SW480 (cell line): ENCODE data around the gene CFD.
"Not testable (repeated sequence)": the region's sequence is repeated elsewhere in the genome, so short reads cannot be mapped to it uniquely, and the experiment has no call there.

Experiments used
- DNase-seq: peaks from one replicate; pipeline ENCODE4 v3.0.0-alpha.2; 2016; ENCODE audit warnings: low spot score

The CFD gene

GRCh38 chr19:871446-872265 lies 12.2 kb downstream of the CFD start:
- DNase-seq, result no peak

DNA sequence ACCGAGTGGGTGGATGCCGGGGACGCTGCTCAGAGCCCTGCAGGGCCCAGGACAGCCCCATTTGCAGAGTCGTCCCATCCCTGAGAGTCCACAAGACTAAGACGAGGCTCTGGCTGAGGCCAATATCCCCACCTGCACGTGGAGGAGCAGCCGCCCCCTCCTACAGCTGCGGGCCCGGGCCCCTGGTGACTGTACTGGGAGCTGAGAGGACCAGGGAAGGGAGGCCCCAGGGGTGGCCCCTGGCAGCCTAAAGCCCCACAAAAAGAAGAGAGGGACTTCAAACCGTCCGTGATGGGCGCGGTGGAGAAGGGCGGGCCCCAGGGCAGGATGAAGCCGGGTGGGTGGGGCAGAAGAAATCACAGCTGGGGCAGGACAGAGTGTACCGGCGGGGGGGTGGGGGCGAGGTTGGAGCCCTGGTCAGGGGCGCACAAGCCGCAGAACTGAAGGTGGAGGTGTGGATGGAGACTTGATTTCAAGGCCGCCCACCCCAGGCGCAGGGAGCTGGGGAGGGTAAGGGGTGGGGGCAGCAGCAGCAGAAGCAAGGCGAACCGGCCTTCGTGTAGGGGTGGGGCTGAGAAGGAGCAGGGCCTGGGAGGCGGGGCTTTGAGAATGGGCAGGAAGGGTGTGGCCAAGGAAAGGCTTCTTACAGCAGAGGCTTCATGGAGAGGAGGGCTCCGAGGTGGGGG lies 12.9 kb downstream of the CFD start:
- DNase-seq, result peak; percentile 64

- peak; percentile 58 for DNase-seq
These were observed 13.6 kb downstream of the CFD start for GRCh38 chr19:873084-873483.

DNA sequence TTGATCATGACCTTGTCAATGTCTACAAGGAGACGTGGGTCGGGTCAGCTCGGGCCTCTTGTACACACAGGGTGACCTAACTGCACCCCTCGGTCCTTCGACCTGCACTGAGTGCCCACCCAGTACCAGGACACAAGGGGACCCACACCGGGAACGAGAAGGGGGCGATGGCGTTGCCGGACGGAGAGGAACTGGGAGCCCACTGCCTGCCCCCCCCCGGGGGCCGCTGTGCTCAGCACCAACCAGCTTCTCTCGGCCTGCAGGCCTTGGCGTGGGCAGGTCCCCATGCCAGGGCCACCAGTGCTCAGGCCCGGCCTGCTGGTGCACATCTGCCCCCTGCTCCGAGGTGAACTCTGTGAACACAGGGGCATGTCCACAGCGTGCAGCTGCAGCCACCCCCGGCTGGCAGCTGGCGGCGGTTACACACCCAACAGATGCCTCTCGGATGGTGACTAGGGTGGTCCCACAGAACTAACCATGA lies 14.1 kb downstream of the CFD start:
- no peak for DNase-seq

DNA sequence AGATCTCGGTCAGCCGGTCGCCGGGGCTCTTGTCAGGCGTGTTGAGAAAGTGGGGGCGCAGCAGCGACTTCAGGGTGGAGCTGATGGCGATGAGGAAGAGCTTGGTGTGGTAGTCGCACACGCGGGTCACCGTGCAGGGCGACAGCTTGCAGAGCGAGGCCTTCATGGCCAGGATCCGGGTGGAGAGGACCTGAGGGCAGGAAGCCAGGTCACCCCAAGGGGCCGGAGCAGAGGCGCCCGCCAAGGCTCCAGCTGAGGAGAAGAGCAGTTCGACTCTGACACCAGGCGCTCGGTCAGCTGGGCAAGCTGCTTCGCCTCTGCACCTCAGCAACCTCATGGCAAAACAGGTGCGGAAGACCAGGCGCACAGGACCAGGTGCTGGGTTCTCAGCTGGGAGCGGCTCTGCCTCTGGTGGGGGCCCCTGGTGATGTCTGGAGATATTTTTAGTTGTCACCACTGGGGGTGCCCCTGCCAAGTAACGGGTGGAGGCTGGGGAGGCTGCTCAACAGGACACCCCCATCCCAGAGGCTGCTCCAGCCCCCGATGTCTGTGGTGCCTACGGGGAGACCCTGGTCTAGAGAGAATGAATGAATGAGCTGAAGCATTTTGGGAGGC lies 15.9 kb downstream of the CFD start:
- no peak for DNase-seq

DNA sequence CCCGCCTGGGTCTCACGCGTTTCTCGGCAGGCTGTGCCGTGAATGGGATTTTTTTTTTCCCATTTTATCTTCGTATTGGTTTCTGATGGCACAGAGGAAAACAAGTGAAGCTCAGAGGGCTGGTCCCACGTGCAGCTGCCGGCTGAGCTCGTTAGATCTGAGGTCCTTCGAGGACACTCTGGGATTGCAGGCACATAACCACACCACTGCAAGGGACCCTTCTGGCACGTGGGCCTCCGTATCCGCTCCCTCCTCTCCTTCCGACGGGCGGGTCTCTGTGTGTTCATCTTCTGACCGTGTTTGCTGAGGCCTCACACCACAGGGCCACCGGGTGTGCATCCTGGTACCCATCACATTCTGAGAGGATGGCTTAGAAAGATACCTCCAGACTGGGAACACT lies 16.6 kb downstream of the CFD start:
- no peak for DNase-seq

DNA sequence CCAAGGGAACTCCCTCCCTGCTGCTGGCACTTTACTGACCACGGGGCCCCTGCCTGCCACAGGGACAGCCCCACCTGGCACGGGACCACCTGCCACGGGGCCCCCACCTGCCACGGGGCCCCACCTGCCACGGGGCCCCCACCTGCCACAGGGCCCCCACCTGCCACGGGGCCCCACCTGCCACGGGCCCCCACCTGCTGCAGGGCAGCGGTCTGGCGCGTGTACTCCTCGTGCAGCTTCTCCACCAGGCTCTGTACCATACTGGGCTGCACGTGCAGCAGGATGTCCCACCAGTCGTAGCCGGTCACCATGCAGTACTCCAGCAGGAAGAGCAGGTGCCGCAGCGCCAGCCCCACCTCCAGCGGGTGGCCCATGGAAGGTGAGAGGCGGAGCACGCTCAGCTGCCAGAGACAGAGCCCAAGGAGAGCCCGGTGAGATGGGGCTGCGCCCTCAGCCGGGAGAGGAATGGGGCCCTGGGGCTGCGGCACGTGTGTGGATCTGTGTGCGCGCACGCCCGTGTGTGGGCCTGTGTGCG lies 17.4 kb downstream of the CFD start:
- no peak for DNase-seq

GRCh38 chr19:877992-878660 lies 18.7 kb downstream of the CFD start:
- DNase-seq, result not testable (repeated sequence)

DNA sequence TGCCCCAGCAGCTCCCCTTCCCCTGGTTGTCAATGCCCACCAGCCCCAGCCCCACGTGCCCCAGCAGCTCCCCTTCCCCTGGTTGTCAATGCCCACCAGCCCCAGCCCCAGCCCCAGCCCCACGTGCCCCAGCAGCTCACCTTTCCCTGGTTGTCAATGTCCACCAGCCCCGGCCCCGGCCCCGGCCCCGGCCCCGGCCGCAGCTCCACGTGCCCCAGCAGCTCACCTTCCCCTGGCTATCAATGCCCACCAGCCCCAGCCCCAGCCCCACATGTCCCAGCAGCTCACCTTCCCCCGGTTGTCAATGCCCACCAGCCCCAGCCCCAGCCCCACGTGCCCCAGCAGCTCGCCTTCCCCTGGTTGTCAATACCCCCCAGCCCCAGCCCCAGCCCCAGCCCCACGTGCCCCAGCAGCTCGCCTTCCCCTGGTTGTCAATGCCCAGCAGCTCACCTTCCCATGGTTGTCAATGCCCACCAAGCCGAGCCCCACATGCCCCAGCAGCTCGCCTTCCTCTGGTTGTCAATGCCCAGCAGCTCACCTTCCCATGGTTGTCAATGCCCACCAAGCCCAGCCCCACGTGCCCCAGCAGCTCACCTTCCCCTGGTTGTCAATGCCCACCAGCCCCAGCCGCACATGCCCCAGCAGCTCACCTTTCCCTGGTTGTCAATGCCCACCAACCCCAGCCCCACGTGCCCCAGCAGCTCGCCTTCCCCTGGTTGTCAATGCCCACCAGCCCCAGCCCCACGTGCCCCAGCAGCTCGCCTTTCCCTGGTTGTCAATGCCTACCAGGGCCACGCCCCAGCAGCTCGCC lies 19.5 kb downstream of the CFD start:
- DNase-seq, result not testable (repeated sequence)

DNA sequence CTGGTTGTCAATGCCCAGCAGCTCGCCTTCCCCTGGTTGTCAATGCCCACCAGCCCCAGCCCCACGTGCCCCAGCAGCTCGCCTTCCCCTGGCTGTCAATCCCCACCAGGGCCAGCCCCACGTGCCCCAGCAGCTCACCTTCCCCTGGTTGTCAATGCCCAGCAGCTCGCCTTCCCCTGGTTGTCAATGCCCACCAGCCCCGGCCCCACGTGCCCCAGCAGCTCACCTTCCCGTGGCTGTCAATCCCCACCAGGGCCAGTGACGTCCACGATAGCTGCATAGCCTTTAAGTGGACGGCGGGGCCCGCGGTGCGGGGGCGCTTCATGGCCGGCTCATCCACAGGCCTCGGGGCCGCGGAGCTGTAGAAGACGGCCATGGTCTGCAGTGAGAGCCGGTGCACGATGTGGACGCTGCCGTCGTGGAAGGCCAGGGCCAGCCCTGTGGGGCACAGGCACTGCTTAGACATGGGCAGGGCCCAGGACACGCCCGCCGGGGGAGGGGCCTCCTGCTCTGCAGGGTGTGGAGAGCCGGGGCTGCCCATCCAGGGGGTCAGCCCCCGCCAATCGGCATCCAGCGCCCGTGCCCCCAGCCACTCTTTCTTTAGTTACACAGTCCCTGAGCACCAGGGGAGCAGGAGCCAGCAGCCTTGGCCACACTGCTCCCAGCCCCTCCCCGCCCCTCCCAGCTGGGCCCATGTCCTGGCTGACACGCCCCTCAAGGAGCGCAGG lies 20.4 kb downstream of the CFD start:
- DNase-seq, result no peak

- DNase-seq, result no peak
These were observed 22.1 kb downstream of the CFD start for GRCh38 chr19:881385-882071.

- no peak for DNase-seq
These were observed 23.5 kb downstream of the CFD start for GRCh38 chr19:882871-883497.

DNA sequence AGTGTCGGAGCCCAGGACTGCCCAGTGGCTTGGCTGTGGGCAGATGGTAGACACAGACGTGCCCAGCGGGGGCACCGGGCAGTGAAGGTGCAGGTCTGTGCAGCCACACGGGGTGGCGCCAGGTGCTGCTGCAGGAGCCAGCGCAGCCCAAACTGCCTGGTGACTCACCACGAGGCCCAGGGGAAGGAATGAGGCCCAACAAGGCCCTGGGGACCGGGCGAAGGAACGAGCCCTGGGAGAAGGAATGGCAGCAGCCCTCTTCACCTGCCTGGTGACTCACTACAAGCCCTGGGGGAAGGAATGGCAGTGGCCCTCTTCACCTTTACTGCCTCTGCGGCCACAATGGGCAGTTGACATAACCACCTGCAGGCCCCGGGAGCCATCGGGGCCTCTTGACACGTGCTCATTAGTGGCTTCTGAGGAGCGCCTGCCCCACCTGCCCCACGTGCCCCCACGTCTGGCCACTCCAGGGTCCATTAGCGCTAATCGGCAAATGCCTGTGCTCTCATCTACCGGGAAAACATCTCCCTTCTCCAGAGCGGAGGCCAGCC lies 24.3 kb downstream of the CFD start:
- DNase-seq, result peak; percentile 85

GRCh38 chr19:884420-885211 lies 25.2 kb downstream of the CFD start:
- no peak for DNase-seq

DNA sequence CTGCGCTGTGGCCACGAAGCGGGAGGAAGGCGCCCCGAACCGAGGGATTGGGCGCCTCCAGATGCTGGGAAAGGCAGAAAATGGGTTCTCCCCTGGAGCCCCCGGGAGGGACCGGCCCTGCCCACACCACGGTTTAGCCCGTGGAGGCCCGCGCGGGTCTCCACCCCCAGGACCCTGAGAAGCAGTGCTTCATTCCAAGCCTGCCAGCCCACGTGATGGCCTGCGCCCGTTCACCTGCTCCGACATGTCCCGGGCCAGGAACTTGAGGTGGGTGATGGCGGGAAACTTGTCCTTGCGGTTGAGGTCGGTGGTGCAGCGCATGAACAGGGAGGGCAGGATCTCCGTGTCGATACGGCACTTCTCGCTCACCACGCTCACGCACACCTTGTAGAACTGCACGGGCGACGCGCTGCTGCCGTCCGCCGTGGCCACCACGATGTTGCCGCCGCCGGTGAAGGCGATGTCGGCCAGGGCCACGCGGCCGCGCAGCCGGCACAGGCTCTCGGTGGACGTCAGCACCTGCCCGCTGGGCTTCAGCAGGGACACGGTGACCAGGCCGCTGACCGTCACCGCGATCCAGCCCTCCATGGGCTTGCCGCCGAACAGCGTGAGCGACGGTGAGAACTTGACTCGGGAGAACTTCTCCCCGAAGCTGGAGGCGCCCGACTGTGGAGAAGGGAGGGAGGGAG lies 26.2 kb downstream of the CFD start:
- DNase-seq, result no peak

GRCh38 chr19:887072-887471 lies 27.6 kb downstream of the CFD start:
- no peak for DNase-seq

- DNase-seq, result no peak
These were observed 28.1 kb downstream of the CFD start for GRCh38 chr19:887599-887998.
